H1 (cell line): ENCODE data around the gene FICD. TPM values are rescaled to one million over a fixed set of nuclear protein-coding genes. Genes with fewer than 3 reads are reported as not detected.

Experiments
- CEBPB ChIP-seq: IDR thresholded peaks from 2 replicates; pipeline ENCODE4 v1.6.1; 2012; ENCODE audit warnings: low read depth, low read length
- CHD7 ChIP-seq: fragments of 300-600 bp; sonication (generic); IDR thresholded peaks from 2 replicates; pipeline ENCODE4 v1.7.1; 2012; ENCODE audit warnings: low read length, moderate library complexity, mild to moderate bottlenecking, inconsistent platforms; ENCODE audit not compliant: insufficient replicate concordance
- CTCF ChIP-seq, 3 experiments: IDR thresholded peaks; 1 replicate in 2 of 3; 2 replicates in 1 of 3; pipeline versions ENCODE4 v1.5.1 to v1.6.1; 2011; ENCODE audit warnings: low read length in 3 of 3, mild to moderate bottlenecking in 3 of 3, inconsistent platforms in 2 of 3, low read depth in 1 of 3, moderate library complexity in 1 of 3; ENCODE audit not compliant: insufficient read depth in 1 of 3; ENCODE audit errors: control extremely low read depth in 1 of 3
- FOSL1 ChIP-seq: IDR thresholded peaks from 2 replicates; pipeline ENCODE4 v1.6.1; 2011; ENCODE audit warnings: mild to moderate bottlenecking, low read depth, low read length, moderate library complexity; ENCODE audit not compliant: insufficient read depth
- MAFK ChIP-seq: IDR thresholded peaks from 2 replicates; pipeline ENCODE4 v1.6.1; 2012; ENCODE audit warnings: low read depth, mild to moderate bottlenecking, improper control_type of control experiment, low read length
- NRF1 ChIP-seq: IDR thresholded peaks from 2 replicates; pipeline ENCODE4 v1.6.1; 2011; ENCODE audit warnings: mild to moderate bottlenecking, low read depth, low read length, improper control_type of control experiment
- RXRA ChIP-seq: IDR thresholded peaks from 2 replicates; pipeline ENCODE4 v1.6.1; 2011; ENCODE audit warnings: low read depth, mild to moderate bottlenecking, low read length, moderate library complexity; ENCODE audit not compliant: insufficient read depth
- SIN3A ChIP-seq, 2 experiments: IDR thresholded peaks in 1 of 2; conservative IDR thresholded peaks in 1 of 2; 2 replicates each; pipeline ENCODE4 v1.6.1; 2011 to 2012; ENCODE audit warnings: low read length in 2 of 2, improper control_type of control experiment in 1 of 2, low read depth in 1 of 2, mild to moderate bottlenecking in 1 of 2
- SIX5 ChIP-seq: IDR thresholded peaks from 2 replicates; pipeline ENCODE4 v1.6.1; 2011; ENCODE audit warnings: mild to moderate bottlenecking, low read depth, low read length
- polyA plus RNA-seq, 7 experiments: library from polyadenylated mRNA; depleted of rRNA in 3 of 7; stranded (reverse) in 5 of 7; unstranded in 2 of 7; fragments of >200 nt in 5 of 7; fragments of 200-250 nt in 2 of 7; gene quantifications; 1 replicate in 5 of 7; 2 replicates in 1 of 7; 4 replicates in 1 of 7; pipeline versions ENCODE4 v1.2.1 to v1.2.3, GENCODE V29; 2011 to 2013; ENCODE audit warnings: missing spikeins in 2 of 7, mixed read lengths in 2 of 7
- total RNA-seq: library from RNA; stranded (reverse); fragmentation: NEBNext Ultra II Directional; extraction: Animal tissue kit (Norgen Biotek cat#: 25700); gene quantifications from 2 replicates; pipeline ENCODE4 v1.2.1, GENCODE V29; 2021

Gene FICD
- total and polyA plus RNA-seq, 2 of the 8 experiments (the other 6 are each of a cell fraction or from before 2014, with no cell fraction given) = 2.2 to 6.0 TPM

GRCh38 chr12:108560321-108560721 is 45.2 kb downstream of the FICD start (continued):
- TF ChIP-seq CHD7 = no peak
- TF ChIP-seq CEBPB = no peak
- TF ChIP-seq MAFK = no peak
- TF ChIP-seq FOSL1 = no peak
- no peak for TF ChIP-seq NRF1
- no peak for TF ChIP-seq SIN3A (conservative IDR thresholded peaks at IDR 0.05 in 1 of 2, IDR thresholded peaks at IDR 0.05 in 1 of 2; ENCODE audit: low read depth in 1 of 2, low read length in 2 of 2)
- TF ChIP-seq SIX5 = no peak
- TF ChIP-seq RXRA = no peak
- no peak for TF ChIP-seq CTCF (IDR thresholded peaks at IDR 0.05; ENCODE audit: control extremely low read depth in 1 of 3, insufficient read depth in 1 of 3, low read depth in 1 of 3, low read length in 3 of 3)
